ENCODE data around the gene GNAQ.
A peak's percentile ranks its signal among the peaks of the same experiment; 100 is the strongest.

Gene GNAQ

DNA sequence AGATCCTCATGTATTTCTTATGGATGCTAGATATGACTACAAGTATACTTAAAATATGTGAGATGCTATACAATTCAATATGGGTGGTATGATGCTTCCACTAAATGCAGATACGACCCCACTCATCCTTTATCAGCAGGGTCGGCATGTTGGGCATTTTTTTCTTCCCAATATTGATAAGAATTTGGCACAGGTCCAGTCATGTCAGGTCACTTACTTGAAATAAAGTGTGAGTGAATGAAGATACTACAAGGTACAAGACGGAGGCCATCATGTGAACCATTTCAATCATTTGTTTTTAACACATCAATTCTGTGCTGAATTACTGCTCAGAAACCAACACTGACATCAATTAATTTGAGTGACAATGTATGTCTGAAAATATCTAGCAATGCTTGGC lies 236.6 kb downstream of the GNAQ start:
- TF ChIP-seq CTCF (IDR thresholded peaks at IDR 0.05; ENCODE audit: low read length, missing control alignments) = no peak

GRCh38 chr9:77793849-77794248 lies 237.8 kb downstream of the GNAQ start:
- peak; percentile 67 for DNase-seq (ENCODE audit: low read depth)
- H3K4me3 ChIP-seq (replicated peaks; ENCODE audit: low read depth, low read length) = no peak overlapping the region
- TF ChIP-seq CTCF (IDR thresholded peaks at IDR 0.05; ENCODE audit: low read length, missing control alignments) = peak; percentile 33

More for the DNA sequence above, 236.6 kb downstream of the GNAQ start:
- H3K4me3 ChIP-seq (replicated peaks; ENCODE audit: low read depth, low read length) = no peak overlapping the region
- no peak for DNase-seq (ENCODE audit: low read depth)

GRCh38 chr9:77789891-77790290 lies 241.7 kb downstream of the GNAQ start:
- no peak overlapping the region for H3K4me3 ChIP-seq (replicated peaks; ENCODE audit: low read depth, low read length)
- TF ChIP-seq CTCF (IDR thresholded peaks at IDR 0.05; ENCODE audit: low read length, missing control alignments) = no peak
- no peak for DNase-seq (ENCODE audit: low read depth)

GRCh38 chr9:77785341-77785740 lies 246.3 kb downstream of the GNAQ start:
- TF ChIP-seq CTCF (IDR thresholded peaks at IDR 0.05; ENCODE audit: low read length, missing control alignments) = no peak
- DNase-seq (ENCODE audit: low read depth) = no peak
- H3K4me3 ChIP-seq (replicated peaks; ENCODE audit: low read depth, low read length) = no peak overlapping the region

DNA sequence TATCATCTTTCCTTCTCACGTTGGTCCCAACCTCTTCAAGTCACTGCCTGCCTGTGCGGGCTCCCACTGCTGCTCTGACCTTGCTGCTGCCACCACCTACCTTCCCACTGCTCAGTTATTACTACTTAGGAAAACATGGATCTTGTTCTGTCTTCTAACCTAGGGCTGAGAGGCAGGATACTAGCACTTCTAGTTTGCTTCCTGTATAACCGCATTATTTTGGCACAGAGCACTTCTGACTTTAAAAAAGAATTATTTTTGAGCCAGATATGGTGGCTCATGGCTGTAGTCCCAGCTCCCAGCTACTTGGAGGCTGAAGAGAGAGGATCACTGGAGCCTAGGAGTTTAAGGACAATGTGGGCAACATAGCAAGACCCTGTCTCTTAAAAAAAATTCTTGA lies 248.1 kb downstream of the GNAQ start:
- TF ChIP-seq CTCF (IDR thresholded peaks at IDR 0.05; ENCODE audit: low read length, missing control alignments) = no peak
- DNase-seq (ENCODE audit: low read depth) = peak; percentile 29

GRCh38 chr9:77779010-77779409 lies 252.6 kb downstream of the GNAQ start:
- no peak for TF ChIP-seq CTCF (IDR thresholded peaks at IDR 0.05; ENCODE audit: low read length, missing control alignments)
- no peak overlapping the region for H3K4me3 ChIP-seq (replicated peaks; ENCODE audit: low read depth, low read length)
- no peak for DNase-seq (ENCODE audit: low read depth)

More for the DNA sequence above, 248.1 kb downstream of the GNAQ start:
- no peak overlapping the region for H3K4me3 ChIP-seq (replicated peaks; ENCODE audit: low read depth, low read length)

GRCh38 chr9:77773381-77773780 lies 258.2 kb downstream of the GNAQ start:
- TF ChIP-seq CTCF (IDR thresholded peaks at IDR 0.05; ENCODE audit: low read length, missing control alignments) = no peak
- no peak for DNase-seq (ENCODE audit: low read depth)

More at GRCh38 chr9:77773381-77773780, 258.2 kb downstream of the GNAQ start:
- no peak overlapping the region for H3K4me3 ChIP-seq (replicated peaks; ENCODE audit: low read depth, low read length)
